ENCODE measurements around the gene MPPED2. TPM values are rescaled to one million over a fixed set of nuclear protein-coding genes. Genes with fewer than 3 reads are reported as not detected.

MPPED2 gene
- polyA plus RNA-seq, 3 donors, result 0.29 to 0.59 (median 0.52) TPM

DNA sequence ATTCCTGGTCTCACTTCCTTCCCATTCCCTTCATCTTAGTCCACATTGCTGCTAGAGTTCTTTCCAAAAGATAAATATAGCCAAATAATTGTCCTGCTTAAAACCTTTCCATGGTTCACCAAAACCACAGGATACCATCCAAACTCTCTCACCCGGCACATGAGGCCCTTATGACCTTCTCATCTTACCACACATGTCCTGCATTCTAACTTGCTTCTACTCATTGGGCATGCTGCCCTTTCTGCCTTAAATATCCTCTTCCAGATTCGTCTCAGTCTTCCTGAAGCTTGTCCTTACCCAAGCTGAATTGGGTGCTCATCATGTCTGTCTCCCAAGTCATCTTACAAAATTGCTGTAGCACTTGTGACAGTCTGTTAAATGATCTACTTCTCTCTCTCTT is 114.9 kb downstream of the MPPED2 start:
- Mint-ChIP-seq H3K27me3 (ENCODE audit: low read depth in 3 of 3) (peaks cover 0 to 3% (median 2%) of the 10 kb centered on the region in 3 donors), H3K9me3 (peaks cover 0 to 5% (median 0%) of the 10 kb centered on the region in 7 donors), H3K4me3 (no peak overlapping the region), H3K27ac (no peak overlapping the region), H3K4me1 (no peaks in the 10 kb centered on the region), H3K36me3 (no peaks in the 10 kb centered on the region)
- Histone ChIP-seq H3K36me3 (replicated peaks in 1 of 2; ENCODE audit: control insufficient read depth in 1 of 2, insufficient read depth in 2 of 2, low read length in 2 of 2) (no peaks in the 10 kb centered on the region), H3K4me1 (ENCODE audit: control insufficient read depth in 1 of 2, insufficient read depth in 2 of 2, low read length in 2 of 2) (no peaks in the 10 kb centered on the region), H3K27me3 (ENCODE audit: control insufficient read depth in 2 of 2, insufficient read depth in 2 of 2, low read length in 2 of 2) (no peaks in the 10 kb centered on the region), H2AFZ (ENCODE audit: insufficient read depth, low read depth, low read length, poor library complexity, severe bottlenecking) (no peak overlapping the region), H3K27ac (ENCODE audit: low read depth in 1 of 2, low read length in 2 of 2) (no peak overlapping the region), H3K79me2 (ENCODE audit: insufficient read depth, low read length) (no peaks in the 10 kb centered on the region), H3K4me2 (replicated peaks; ENCODE audit: extremely low read depth, low read length, poor library complexity, severe bottlenecking) (no peak overlapping the region), H3K4me3 (replicated peaks in 1 of 3; ENCODE audit: low read depth in 2 of 3, low read length in 3 of 3) (no peak overlapping the region), H3K9me3 (replicated peaks in 1 of 2; ENCODE audit: control insufficient read depth in 1 of 2, insufficient read depth in 1 of 2, low read length in 2 of 2) (no peaks in the 10 kb centered on the region), H4K20me1 (ENCODE audit: insufficient read depth, low read length) (no peaks in the 10 kb centered on the region), H3K9ac (ENCODE audit: insufficient read depth, low read length, poor library complexity, severe bottlenecking) (no peak overlapping the region)
- TF ChIP-seq, protein P1, sequence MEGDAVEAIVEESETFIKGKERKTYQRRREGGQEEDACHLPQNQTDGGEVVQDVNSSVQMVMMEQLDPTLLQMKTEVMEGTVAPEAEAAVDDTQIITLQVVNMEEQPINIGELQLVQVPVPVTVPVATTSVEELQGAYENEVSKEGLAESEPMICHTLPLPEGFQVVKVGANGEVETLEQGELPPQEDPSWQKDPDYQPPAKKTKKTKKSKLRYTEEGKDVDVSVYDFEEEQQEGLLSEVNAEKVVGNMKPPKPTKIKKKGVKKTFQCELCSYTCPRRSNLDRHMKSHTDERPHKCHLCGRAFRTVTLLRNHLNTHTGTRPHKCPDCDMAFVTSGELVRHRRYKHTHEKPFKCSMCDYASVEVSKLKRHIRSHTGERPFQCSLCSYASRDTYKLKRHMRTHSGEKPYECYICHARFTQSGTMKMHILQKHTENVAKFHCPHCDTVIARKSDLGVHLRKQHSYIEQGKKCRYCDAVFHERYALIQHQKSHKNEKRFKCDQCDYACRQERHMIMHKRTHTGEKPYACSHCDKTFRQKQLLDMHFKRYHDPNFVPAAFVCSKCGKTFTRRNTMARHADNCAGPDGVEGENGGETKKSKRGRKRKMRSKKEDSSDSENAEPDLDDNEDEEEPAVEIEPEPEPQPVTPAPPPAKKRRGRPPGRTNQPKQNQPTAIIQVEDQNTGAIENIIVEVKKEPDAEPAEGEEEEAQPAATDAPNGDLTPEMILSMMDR (IDR thresholded peaks at IDR 0.05), result no peak
- no peak for DNase-seq
- intact Hi-C loops (cut with micrococcal nuclease), result no loop called here
- 94% methylated on average over 1 of the region's 2 CpGs for WGBS (ENCODE audit: insufficient coverage)

DNA sequence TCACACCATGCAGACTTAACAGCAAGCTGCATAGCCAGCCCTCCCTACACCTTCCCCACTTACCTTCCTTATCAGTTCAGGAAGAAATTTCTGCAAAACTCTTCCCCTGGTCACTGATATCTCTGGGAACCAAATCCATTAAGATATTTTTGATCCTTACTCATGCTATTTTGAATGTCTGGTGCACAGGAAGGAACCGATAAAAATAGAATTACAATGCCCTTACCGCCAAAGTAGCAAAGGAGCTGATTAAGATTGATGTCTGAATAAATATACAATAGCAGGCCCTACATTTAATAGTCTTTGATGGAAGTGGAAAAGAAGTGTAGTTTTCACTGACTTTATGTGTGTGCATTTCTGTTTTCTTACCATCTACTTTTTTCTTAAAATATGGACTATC is 117.3 kb downstream of the MPPED2 start:
- TF ChIP-seq, protein P1 (IDR thresholded peaks at IDR 0.05), result no peak
- peaks cover 0 to 3% (median 2%) of the 10 kb centered on the region in 3 donors for H3K27me3 Mint-ChIP-seq (ENCODE audit: low read depth in 3 of 3)
- intact Hi-C loops (cut with micrococcal nuclease), result no loop called here
- H3K4me3 ChIP-seq (replicated peaks in 1 of 3; ENCODE audit: low read depth in 2 of 3, low read length in 3 of 3), result no peak overlapping the region
- no peaks in the 10 kb centered on the region for H3K36me3 Mint-ChIP-seq
- DNase-seq, result no peak
- H3K4me3 Mint-ChIP-seq, result no peak overlapping the region
- no peaks in the 10 kb centered on the region for H3K4me1 Mint-ChIP-seq
- no peaks in the 10 kb centered on the region for H3K36me3 ChIP-seq (replicated peaks in 1 of 2; ENCODE audit: control insufficient read depth in 1 of 2, insufficient read depth in 2 of 2, low read length in 2 of 2)
- no peak overlapping the region for H3K27ac ChIP-seq (ENCODE audit: low read depth in 1 of 2, low read length in 2 of 2)
- H3K27me3 ChIP-seq (ENCODE audit: control insufficient read depth in 2 of 2, insufficient read depth in 2 of 2, low read length in 2 of 2), result no peaks in the 10 kb centered on the region
- no peaks in the 10 kb centered on the region for H3K4me1 ChIP-seq (ENCODE audit: control insufficient read depth in 1 of 2, insufficient read depth in 2 of 2, low read length in 2 of 2)
- H3K9me3 Mint-ChIP-seq, result peaks cover 0 to 3% (median 0%) of the 10 kb centered on the region in 7 donors
- H4K20me1 ChIP-seq (ENCODE audit: insufficient read depth, low read length), result no peaks in the 10 kb centered on the region
- H3K4me2 ChIP-seq (replicated peaks; ENCODE audit: extremely low read depth, low read length, poor library complexity, severe bottlenecking), result no peak overlapping the region
- H2AFZ ChIP-seq (ENCODE audit: insufficient read depth, low read depth, low read length, poor library complexity, severe bottlenecking), result no peak overlapping the region
- no peak overlapping the region for H3K27ac Mint-ChIP-seq
- no peaks in the 10 kb centered on the region for H3K79me2 ChIP-seq (ENCODE audit: insufficient read depth, low read length)
- H3K9me3 ChIP-seq (replicated peaks in 1 of 2; ENCODE audit: control insufficient read depth in 1 of 2, insufficient read depth in 1 of 2, low read length in 2 of 2), result no peaks in the 10 kb centered on the region
- no peak overlapping the region for H3K9ac ChIP-seq (ENCODE audit: insufficient read depth, low read length, poor library complexity, severe bottlenecking)
- no CpG with 5 or more reads among the region's 2 CpGs for WGBS (ENCODE audit: insufficient coverage)

All from CD14-positive monocyte (primary cell).